Measurements from ENCODE around the gene SPRED2.

DNA sequence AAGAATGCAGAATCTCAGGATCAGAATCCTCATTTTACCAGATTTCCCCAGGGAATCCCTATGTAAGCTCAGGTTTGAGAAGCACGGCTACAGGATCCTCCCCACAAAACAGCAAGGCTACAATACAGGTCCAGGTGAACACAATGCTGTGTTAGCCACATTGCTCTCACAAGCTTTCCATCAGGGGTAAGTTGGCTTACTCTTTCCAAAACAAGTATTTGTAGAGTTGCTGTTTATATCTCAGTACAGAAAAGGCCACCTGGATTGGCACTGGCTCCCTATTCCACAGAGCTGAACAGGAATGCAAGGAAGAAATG is 11.0 kb downstream of the SPRED2 start:
- TF ChIP-seq, protein P1, sequence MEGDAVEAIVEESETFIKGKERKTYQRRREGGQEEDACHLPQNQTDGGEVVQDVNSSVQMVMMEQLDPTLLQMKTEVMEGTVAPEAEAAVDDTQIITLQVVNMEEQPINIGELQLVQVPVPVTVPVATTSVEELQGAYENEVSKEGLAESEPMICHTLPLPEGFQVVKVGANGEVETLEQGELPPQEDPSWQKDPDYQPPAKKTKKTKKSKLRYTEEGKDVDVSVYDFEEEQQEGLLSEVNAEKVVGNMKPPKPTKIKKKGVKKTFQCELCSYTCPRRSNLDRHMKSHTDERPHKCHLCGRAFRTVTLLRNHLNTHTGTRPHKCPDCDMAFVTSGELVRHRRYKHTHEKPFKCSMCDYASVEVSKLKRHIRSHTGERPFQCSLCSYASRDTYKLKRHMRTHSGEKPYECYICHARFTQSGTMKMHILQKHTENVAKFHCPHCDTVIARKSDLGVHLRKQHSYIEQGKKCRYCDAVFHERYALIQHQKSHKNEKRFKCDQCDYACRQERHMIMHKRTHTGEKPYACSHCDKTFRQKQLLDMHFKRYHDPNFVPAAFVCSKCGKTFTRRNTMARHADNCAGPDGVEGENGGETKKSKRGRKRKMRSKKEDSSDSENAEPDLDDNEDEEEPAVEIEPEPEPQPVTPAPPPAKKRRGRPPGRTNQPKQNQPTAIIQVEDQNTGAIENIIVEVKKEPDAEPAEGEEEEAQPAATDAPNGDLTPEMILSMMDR (IDR thresholded peaks at IDR 0.05): no peak
- no peak for TF ChIP-seq POLR2A (IDR thresholded peaks at IDR 0.05)

Measured in vagina (tissue), 2 donors.